GM18526 (cell line): ENCODE measurements around the gene GALNT10.

Source experiments
- POLR2A ChIP-seq: IDR thresholded peaks from 3 replicates; pipeline ENCODE4 v1.6.1; 2011; ENCODE audit not compliant: insufficient read length; ENCODE audit errors: extremely low read depth

GALNT10 gene

DNA sequence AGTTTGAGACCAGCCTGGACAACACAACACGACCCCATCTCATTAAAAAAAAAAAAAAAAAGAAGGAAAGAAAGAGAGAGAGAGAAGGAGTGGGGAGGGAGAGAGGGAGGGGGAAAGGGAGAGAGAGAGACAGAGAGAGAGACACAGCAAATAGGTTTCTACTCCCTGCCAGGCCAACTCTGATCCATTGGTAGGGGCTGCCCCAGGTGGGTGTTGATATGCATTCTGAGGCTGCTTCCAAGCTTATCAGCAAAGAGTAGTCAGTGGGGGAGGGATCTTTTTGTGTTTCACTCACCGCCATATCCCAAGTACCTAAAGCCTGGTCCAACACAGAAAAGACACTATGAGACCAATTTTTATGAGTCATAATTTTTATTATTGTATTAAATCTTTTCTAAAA, 198.3 kb downstream of the GALNT10 start:
- no peak for TF ChIP-seq POLR2A

DNA sequence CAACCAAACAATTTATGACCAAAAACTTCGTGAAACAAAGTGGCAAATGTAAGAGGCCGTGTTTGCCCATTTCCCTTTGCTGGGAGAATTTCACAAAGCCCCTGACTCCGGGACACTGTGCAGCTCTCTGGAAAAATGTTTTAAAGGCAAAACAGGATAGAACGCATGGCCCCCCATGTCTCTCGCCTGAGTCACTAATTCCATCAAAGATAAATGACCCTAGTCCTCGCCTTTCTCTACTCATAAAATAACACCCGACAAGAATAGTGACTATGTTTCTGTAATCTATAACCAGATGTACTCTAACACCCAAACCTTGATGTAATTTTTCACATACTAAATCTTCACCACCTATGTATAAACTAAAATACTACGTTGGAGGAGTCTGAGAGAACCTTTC, 199.6 kb downstream of the GALNT10 start:
- no peak for TF ChIP-seq POLR2A

DNA sequence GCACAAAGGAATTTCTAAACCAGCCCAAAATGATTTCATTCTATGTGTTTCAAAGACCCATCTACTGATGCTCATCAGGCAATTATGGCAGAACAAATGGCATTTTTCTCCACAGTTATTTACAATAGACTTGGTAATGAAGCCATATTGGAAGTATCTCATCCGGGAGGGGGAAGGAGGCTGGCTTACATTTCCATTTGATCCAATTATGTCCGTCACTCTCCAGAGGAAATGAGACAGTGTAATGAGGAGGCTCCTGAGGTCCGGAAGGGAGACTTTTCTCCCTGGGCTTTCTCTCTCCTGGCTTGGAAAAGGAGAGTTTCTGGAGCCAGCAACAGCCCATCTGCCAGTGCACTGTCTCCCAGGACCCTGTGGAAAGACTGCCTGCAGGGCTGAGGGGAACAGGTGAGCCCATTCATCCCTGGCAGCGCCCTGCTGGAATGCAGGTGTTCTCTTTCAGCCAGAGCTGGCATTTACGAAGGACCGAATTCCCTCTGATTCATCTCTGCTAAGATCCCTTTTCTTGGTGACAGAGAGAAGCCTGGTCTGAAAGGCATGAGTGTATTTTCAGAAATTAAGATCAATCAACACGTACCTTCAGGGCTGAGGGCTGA, 200.3 kb downstream of the GALNT10 start:
- TF ChIP-seq POLR2A = no peak

DNA sequence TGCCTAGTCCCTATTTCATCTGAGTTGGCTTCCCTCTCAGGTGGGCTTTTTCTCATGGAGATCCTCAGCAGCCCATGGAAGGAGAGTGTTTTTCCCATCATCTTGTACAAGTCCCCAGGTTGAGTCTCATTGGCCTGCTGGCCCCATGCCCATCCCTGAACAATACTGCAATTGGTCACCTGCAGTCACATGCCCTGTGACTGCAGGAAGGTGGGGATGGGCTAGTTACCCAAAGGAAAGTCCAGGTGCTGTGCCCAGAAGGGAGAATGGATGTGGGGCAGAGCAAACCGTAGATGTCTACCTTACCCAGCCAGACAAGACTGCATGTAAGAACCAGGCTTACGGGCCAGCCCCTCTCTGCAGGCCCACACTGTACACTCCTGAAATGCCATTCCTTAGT, 201.3 kb downstream of the GALNT10 start:
- no peak for TF ChIP-seq POLR2A

DNA sequence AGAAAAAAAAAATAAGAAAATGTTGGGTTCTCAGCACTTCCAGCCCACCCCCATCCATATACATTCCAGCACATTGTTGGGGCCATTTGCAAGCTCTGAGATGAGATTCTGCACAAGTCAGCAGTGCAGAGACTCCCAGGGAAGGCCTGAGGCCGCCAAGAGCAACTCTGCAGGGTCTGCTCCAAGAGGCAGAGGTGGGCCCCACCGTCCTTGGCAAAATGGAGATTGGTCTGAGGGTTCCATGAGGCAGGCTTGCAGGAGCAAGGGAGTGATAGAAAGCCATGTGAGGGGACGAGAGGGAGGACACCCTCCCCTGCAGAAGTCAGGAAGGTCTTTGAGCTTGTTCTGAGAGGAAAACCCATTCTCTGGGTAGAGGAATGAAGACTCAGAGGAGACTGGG, 203.3 kb downstream of the GALNT10 start:
- TF ChIP-seq POLR2A = no peak

DNA sequence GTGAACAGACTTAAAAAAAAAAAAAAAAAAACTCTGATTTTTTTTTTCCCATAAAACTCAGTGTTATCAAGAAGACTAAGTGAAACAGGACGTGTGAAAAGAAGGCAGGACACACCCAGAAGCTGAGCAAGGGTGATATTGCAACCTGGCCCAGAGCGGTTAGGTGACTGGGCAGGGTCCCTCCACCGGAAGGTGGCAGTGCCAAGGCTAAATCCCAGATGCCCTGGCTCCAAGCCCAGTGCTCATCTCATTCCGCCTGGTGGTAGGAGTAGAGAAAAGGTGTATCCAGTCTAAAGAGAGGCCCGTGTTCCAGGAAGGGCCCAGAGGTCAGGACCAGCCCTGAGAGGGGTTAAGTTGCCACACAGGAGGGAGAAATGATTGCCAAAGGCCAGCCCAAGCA, 203.8 kb downstream of the GALNT10 start:
- TF ChIP-seq POLR2A = no peak

DNA sequence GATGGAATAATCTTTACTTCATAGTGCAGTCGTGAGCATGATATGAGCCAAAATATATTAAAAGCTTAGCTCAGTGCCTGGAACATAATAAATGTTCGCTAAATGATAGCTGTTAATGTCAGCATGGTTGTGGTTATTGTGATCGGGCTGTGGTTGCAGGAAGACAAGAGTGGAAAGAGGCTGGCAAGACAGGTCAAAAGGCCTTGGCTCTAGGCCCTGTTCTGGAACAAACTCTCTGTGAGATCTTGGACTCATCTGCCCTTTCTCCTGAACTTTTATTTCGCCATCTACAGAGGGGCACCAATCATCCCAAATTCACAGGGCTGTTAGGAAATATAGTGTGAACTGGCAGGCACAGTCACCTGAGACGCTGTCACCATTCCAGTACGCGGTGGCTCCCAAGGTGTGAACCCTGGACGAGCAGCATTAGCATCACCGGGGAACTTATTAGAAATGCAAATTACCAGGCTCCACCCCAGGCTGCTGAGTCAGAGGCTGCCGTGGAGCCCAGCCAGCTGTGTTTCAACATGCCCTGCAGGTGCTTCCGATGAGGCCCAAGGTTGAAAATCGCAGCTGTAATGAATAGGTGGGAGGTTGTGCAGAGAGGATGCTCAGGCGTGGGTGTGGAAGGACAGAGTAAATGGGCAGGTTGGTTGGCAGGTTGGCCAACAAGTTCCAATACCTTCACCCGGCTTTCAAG, 205.0 kb downstream of the GALNT10 start:
- no peak for TF ChIP-seq POLR2A

DNA sequence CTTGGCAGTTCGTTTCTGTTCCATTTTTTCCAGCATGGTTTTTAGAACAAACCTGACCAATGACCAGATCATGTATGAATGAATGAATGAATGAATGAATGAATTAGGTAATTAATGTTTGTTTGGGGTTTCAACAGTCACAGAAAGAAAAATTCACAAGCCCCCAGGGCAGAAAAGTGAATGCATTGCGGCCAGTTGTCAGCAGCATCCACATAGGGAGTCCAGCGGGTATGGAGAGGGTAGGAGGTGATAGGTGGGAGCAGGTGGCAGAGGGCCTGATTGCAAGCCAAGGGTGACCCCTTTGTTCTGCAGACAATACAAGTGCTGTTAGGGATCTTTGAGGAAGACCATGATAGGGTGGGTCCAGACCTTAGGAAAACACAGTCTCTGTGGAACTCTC, 205.6 kb downstream of the GALNT10 start:
- no peak for TF ChIP-seq POLR2A

DNA sequence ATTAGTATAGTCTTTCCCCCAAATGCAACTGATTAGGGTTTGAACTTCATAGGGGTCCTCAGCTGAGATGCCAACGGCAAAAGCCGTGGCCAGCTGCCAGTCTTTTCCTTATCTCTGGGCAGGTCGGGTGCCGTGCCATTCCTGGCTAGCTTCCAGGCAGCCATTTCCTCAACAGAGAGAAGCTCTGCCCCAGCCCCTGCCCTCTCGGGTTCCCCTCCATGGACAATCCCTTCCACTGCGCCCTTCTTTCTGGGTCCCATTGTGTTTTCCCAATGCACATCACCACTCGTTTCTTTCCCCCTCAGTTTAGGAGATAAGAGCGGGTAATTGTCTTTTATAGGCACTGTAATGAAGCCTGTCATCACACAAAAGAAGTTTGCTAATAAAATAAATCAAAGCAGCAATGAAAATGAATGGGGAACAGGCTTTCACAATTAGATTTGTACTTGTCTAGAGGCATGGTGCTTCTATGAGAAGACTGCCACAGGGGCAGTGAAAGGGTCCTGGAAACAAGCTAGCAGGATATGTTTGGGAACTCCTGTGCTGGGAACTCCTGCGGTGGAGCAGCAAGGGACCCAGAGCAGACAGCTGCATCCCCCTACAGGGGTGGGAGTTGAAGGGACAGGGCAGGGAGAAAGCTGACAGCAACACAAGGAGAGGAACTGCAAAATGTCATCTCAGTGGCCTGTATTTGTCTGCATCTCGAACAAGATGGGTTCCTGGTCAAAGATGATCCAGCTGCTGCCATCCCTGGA, 207.3 kb downstream of the GALNT10 start:
- no peak for TF ChIP-seq POLR2A

DNA sequence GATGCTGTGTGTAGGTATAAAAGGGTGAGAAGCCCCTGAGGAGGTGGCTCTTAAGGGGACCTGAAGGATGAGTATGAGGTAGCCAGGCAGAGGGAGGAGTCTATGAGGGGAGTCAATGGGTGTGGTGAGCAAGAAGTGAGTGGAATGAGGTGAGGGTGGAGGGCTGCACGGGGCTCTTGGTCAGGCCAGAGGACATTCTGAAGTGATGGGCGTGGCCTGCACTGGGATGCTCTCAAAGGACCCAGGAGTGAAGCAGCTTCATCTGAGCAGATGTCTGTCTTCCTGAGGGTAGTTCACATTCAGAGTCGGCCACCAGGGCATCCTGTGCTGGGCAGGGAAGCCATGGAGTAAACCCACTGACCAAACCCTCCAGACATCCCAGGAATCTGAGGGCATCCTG, 210.1 kb downstream of the GALNT10 start:
- no peak for TF ChIP-seq POLR2A

DNA sequence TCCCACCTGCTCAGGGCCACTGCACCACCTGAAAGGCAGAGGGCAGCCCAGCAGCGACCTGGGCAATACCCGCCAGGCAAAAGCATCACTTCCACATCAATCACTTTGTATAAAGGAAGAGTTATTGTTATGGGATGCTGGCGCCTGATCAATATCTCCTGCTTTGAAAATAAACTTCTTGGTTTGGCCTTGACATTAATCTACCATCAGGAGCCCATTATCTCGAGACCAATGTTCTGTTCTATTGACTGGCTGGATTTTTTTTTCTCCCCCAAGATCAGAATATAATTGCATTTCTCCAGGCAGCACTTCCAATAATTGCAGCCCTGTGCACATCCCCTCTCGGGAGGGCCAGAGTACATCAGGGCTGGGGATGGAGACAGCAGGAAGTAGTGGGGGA, 210.8 kb downstream of the GALNT10 start:
- no peak for TF ChIP-seq POLR2A

DNA sequence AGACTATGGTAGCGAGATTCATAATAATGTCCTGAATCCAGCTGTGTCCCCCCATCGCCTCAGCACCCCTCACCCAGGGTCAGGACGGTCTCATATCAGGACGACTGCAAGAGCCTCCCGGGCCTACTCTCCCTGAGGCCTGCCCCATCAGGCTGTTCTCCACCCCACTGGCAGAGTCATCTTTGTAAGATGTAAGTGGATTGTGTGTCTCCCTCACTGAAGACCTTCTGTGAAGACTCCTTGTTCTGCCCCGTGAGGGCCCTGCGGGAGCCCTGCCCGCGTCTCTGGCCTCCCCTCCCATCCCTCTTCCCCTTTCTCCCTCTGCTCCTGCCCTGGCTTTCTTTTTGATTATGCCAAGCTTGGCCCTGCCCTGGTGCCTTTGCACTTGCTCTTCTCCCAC, 211.4 kb downstream of the GALNT10 start:
- no peak for TF ChIP-seq POLR2A

DNA sequence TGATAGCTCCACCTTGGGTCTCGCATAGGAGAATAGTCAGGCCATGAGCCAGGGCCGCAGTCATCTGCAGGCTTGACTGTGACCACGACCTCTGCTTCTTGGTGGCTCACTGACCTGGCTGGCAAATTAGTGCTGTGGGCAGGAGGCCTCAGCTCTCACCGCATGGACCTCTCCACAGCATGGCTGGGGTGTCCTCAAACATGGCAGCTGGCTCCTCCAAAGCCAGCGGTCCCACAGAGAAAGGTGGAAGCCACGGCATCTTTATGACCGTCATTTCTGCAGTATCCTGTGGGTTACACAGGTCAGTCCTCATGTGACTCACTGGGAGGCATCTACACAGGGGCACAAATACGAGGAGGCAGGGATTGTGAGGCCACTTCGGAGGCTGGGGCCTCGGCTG, 212.1 kb downstream of the GALNT10 start:
- no peak for TF ChIP-seq POLR2A

DNA sequence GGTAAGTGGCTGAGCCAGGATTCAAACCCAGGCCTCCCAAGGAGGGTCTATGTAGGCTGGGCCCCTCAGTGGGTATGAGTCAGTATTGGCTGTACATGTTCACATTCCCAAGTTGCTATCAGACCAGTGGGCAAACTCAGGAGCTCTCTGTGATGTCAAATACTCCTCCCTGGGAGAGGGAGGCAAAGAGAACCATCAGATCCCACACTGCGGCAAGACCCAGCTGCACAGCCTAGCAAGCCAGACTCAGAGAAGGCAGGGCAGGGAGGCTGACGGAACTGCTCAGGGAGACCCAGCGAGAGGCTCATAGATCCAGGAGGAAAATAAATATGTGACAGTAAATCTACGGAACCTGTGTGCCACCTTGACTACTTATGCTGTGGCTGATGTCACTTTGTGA, 212.7 kb downstream of the GALNT10 start:
- TF ChIP-seq POLR2A = no peak

DNA sequence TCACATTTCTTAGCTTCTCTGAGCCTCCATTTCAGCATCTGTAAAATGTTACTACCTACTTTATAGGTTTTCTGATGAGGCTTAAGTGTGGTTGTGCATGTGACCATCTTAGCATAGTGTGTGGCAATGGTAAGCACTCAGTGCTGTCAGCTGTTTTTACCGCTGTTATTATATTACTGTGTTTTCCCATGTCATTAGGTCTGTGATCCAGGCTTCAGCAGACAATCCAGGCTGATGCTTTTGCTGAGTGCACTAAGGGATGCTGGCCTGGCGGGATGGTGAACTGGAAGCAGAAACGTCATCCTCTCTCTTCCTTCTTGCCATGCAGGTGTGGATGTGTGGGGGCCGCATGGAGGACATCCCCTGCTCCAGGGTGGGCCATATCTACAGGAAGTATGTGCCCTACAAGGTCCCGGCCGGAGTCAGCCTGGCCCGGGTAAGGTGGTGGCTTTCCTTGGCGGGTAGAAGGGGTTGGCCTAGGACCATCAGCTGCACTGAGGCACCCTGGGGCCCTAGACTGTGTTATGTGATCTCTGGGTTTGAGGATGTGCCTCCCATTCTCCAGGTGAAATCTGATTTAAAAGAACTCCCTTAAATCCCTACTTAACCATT, 213.3 kb downstream of the GALNT10 start:
- no peak for TF ChIP-seq POLR2A
